Sigmoid colon (tissue), 4 donors: ENCODE measurements around the gene LFNG.

Source experiments
- CTCF ChIP-seq, 4 experiments: fragments of 450-650 bp in 3 of 4; fragments of 200-600 bp in 1 of 4; IDR thresholded peaks; one replicate each; pipeline ENCODE4 v1.5.1; 2016 to 2019; ENCODE audit warnings: antibody characterized with exemption in 4 of 4, mild to moderate bottlenecking in 3 of 4, moderate library complexity in 2 of 4
- POLR2A ChIP-seq, 2 donors: fragments of 450-650 bp; IDR thresholded peaks; one replicate each; pipeline ENCODE4 v1.6.1; 2016; ENCODE audit warnings: antibody characterized with exemption in 2 of 2, mild to moderate bottlenecking in 2 of 2, moderate library complexity in 2 of 2
- POLR2AphosphoS5 ChIP-seq, 4 donors: sonication (generic); formaldehyde crosslinking; IDR thresholded peaks; one replicate each; pipeline ENCODE4 v1.6.1; 2017; ENCODE audit warnings: antibody characterized with exemption in 4 of 4

- no peak for TF ChIP-seq CTCF (IDR thresholded peaks at IDR 0.05)
- TF ChIP-seq POLR2AphosphoS5 (IDR thresholded peaks at IDR 0.05), result no peak
- TF ChIP-seq POLR2A (IDR thresholded peaks at IDR 0.05), result no peak
Observed at GRCh38 chr7:2524808-2525657, 5.5 kb downstream of the LFNG start.
